RWPE2 (cell line): ENCODE data around the gene SERPINB6.

Experiments
- ATAC-seq: fragments of 200-7000 bp; cut with Tn5 transposase; 3 replicates; pipeline ENCODE4 v1.9.1; 2021; ENCODE audit warnings: low read depth
- DNase-seq: peaks from one replicate; pipeline ENCODE4 v3.0.0-alpha.2; 2020; ENCODE audit warnings: low spot score
- H3K27ac ChIP-seq: fragments of 450-650 bp; 2 replicates; pipeline ENCODE4 v1.5.1; 2017; ENCODE audit warnings: mild to moderate bottlenecking; ENCODE audit not compliant: poor library complexity, severe bottlenecking
- H3K27me3 ChIP-seq: fragments of 250-450 bp; sonication (Bioruptor Pico); 2 replicates; pipeline ENCODE4 v1.5.1; 2021; ENCODE audit warnings: mild to moderate bottlenecking, moderate library complexity; ENCODE audit not compliant: insufficient read depth, poor library complexity, severe bottlenecking
- H3K36me3 ChIP-seq: fragments of 250-450 bp; sonication (Bioruptor Pico); 2 replicates; pipeline ENCODE4 v1.5.1; 2020; ENCODE audit warnings: low read depth, mild to moderate bottlenecking, moderate library complexity
- H3K4me1 ChIP-seq: fragments of 250-450 bp; sonication (Bioruptor Pico); 2 replicates; pipeline ENCODE4 v1.5.1; 2021; ENCODE audit warnings: mild to moderate bottlenecking, moderate library complexity; ENCODE audit not compliant: insufficient read depth, poor library complexity, severe bottlenecking
- H3K4me3 ChIP-seq: fragments of 250-450 bp; sonication (Bioruptor Pico); 2 replicates; pipeline ENCODE4 v1.5.1; 2021; ENCODE audit warnings: mild to moderate bottlenecking, moderate library complexity; ENCODE audit not compliant: severe bottlenecking
- H3K9me3 ChIP-seq: fragments of 250-450 bp; sonication (Bioruptor Pico); 2 replicates; pipeline ENCODE4 v1.5.1; 2021; ENCODE audit warnings: mild to moderate bottlenecking, moderate library complexity; ENCODE audit not compliant: severe bottlenecking
- TF ChIP-seq, protein P1 (sequence below): fragments of 450-650 bp; IDR thresholded peaks from one replicate; pipeline ENCODE4 v1.5.1; 2017; ENCODE audit warnings: mild to moderate bottlenecking, moderate library complexity; ENCODE audit not compliant: poor library complexity, severe bottlenecking

The SERPINB6 gene

GRCh38 chr6:2984738-2985406 is 13.5 kb upstream of the SERPINB6 start:
- no peak for DNase-seq
- Histone ChIP-seq H3K4me3 (no peak overlapping the region), H3K4me1 (peaks cover 47% of the 10 kb centered on the region), H3K27ac (no peak overlapping the region), H3K9me3 (no peaks in the 10 kb centered on the region), H3K36me3 (no peaks in the 10 kb centered on the region), H3K27me3 (no peaks in the 10 kb centered on the region)
- TF ChIP-seq, protein P1, sequence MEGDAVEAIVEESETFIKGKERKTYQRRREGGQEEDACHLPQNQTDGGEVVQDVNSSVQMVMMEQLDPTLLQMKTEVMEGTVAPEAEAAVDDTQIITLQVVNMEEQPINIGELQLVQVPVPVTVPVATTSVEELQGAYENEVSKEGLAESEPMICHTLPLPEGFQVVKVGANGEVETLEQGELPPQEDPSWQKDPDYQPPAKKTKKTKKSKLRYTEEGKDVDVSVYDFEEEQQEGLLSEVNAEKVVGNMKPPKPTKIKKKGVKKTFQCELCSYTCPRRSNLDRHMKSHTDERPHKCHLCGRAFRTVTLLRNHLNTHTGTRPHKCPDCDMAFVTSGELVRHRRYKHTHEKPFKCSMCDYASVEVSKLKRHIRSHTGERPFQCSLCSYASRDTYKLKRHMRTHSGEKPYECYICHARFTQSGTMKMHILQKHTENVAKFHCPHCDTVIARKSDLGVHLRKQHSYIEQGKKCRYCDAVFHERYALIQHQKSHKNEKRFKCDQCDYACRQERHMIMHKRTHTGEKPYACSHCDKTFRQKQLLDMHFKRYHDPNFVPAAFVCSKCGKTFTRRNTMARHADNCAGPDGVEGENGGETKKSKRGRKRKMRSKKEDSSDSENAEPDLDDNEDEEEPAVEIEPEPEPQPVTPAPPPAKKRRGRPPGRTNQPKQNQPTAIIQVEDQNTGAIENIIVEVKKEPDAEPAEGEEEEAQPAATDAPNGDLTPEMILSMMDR, result no peak
- no peak for ATAC-seq

- Histone ChIP-seq H3K9me3 (no peaks in the 10 kb centered on the region), H3K4me1 (peaks cover 44% of the 10 kb centered on the region), H3K27me3 (no peaks in the 10 kb centered on the region), H3K27ac (no peak overlapping the region), H3K4me3 (no peak overlapping the region), H3K36me3 (no peaks in the 10 kb centered on the region)
- ATAC-seq, result no peak
- TF ChIP-seq, protein P1, result no peak
- no peak for DNase-seq
These were observed 11.2 kb upstream of the SERPINB6 start for GRCh38 chr6:2982426-2983117.

- Histone ChIP-seq H3K4me3 (no peak overlapping the region), H3K4me1 (peaks cover 39% of the 10 kb centered on the region), H3K9me3 (no peaks in the 10 kb centered on the region), H3K27ac (no peak overlapping the region), H3K27me3 (no peaks in the 10 kb centered on the region), H3K36me3 (no peaks in the 10 kb centered on the region)
- ATAC-seq (no peak), DNase-seq (no peak)
- TF ChIP-seq, protein P1, result no peak
These were observed 9.1 kb upstream of the SERPINB6 start for GRCh38 chr6:2980465-2980855.

DNA sequence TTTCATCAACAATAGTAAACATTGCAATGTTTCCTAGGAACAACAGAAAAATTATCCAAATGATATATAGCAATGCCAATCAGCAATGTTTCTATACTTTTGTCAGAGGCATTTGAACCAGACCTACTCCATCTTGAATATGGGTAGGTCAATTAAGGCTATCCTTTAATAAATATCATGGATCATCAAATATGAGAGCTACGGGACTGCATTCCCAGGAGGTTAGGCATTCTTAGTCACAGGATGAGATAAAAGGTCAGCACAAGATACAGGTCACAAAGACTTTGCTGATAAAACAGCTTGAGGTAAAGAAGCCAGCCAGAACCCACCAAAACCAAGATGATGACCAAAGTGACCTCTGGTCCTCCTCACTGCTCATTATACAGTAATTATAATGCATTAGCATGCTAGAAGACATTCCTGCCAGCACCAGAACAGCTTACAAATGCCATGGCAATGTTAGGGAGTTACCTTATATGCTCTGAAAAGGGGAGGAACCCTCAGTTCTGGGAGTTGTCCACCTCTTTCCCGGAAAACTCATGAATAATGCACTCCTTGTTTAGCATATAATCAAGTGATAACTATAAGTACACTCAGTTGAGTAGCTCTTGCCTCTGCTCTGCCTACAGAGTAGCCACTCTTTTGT is 8.6 kb upstream of the SERPINB6 start:
- no peak for DNase-seq
- Histone ChIP-seq H3K4me3 (no peak overlapping the region), H3K4me1 (peaks cover 39% of the 10 kb centered on the region), H3K27ac (no peak overlapping the region), H3K27me3 (no peaks in the 10 kb centered on the region), H3K9me3 (no peaks in the 10 kb centered on the region), H3K36me3 (no peaks in the 10 kb centered on the region)
- TF ChIP-seq, protein P1, result no peak
- ATAC-seq, result no peak
